Endothelial cell (in vitro differentiated cells): ENCODE data around the gene AP1B1. TPM values are rescaled to one million over a fixed set of nuclear protein-coding genes. Genes with fewer than 3 reads are reported as not detected.

Experiments
- DNase-seq: peaks from one replicate; pipeline ENCODE4 v3.0.0; 2021; ENCODE audit warnings: low spot score
- H3K27ac Mint-ChIP-seq: one replicate; pipeline ENCODE4 v1.8.0; 2021; ENCODE audit warnings: mixed read lengths, inconsistent platforms; ENCODE audit not compliant: unreplicated experiment
- H3K27me3 Mint-ChIP-seq: one replicate; pipeline ENCODE4 v1.8.0; 2021; ENCODE audit warnings: mild to moderate bottlenecking, moderate library complexity, mixed read lengths, inconsistent platforms; ENCODE audit not compliant: unreplicated experiment
- H3K36me3 Mint-ChIP-seq: one replicate; pipeline ENCODE4 v1.8.0; 2021; ENCODE audit warnings: mild to moderate bottlenecking, low read depth, mixed read lengths, inconsistent platforms; ENCODE audit not compliant: unreplicated experiment
- H3K4me1 Mint-ChIP-seq: one replicate; pipeline ENCODE4 v1.8.0; 2021; ENCODE audit warnings: mild to moderate bottlenecking, mixed read lengths, inconsistent platforms; ENCODE audit not compliant: unreplicated experiment
- H3K4me3 Mint-ChIP-seq: one replicate; pipeline ENCODE4 v1.8.0; 2021; ENCODE audit warnings: mild to moderate bottlenecking, mixed read lengths, inconsistent platforms; ENCODE audit not compliant: unreplicated experiment
- H3K9me3 Mint-ChIP-seq: one replicate; pipeline ENCODE4 v1.8.0; 2021; ENCODE audit warnings: mixed read lengths, inconsistent platforms; ENCODE audit not compliant: unreplicated experiment
- total RNA-seq: library from RNA; stranded (reverse); fragmentation: NEBNext Ultra II Directional; extraction: Animal tissue kit (Norgen Biotek cat#: 25700); gene quantifications from one replicate; pipeline ENCODE4 v1.2.1, GENCODE V29; 2021; ENCODE audit not compliant: unreplicated experiment
- TF ChIP-seq, protein P1 (sequence below): fragments of 200-600 bp; sonication (generic); IDR thresholded peaks from one replicate; pipeline ENCODE4 v1.5.0; 2021; ENCODE audit warnings: antibody characterized with exemption; ENCODE audit not compliant: unreplicated experiment

The AP1B1 gene
- total RNA-seq, 1 donor from 2014 or later = 316 TPM

DNA sequence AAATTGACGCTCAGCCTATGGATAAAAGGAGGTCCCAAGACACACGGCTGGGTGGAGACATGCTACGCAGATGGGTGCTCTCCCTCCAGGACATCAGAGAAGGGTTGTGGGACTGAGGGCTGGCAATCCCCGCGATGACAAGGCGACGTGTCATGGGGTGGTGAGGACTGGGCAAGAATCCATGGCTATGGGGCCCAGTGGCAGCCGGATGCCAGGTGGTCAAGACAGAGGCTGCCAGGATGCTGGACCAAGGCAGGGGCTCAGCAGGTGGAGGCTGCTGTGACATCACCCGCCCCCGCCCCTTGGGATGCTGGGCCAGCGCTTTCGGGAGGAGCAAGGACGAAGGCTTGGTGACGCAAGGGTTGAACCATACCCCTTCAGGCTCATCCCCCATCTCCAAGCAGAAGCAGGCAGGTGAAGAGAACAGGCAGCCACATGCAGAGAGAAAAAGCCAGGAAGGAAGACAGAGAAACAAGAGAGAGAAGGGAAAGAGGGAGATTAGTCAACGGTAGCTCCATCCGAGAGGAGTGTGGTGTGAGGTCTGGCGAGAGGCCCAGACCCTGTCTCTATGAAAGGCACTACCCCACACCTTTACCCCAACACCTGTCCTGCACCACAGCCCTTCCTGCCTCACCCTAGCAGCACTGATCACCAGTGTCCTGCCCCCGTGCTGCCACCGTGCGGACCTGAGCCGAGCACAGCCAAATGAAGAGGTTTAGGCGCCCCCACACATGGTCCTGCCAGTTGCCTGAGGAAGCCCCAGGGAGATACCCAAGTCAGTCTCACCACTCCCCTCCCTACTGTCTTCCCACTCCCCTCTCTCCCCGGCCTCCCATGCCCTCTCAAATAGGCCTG, 48.8 kb downstream of the AP1B1 start:
- peaks cover 10% of the 10 kb centered on the region for H3K27me3 Mint-ChIP-seq
- H3K36me3 Mint-ChIP-seq = peaks cover 53% of the 10 kb centered on the region
- no peak overlapping the region for H3K27ac Mint-ChIP-seq
- no peak for DNase-seq
- TF ChIP-seq, protein P1, sequence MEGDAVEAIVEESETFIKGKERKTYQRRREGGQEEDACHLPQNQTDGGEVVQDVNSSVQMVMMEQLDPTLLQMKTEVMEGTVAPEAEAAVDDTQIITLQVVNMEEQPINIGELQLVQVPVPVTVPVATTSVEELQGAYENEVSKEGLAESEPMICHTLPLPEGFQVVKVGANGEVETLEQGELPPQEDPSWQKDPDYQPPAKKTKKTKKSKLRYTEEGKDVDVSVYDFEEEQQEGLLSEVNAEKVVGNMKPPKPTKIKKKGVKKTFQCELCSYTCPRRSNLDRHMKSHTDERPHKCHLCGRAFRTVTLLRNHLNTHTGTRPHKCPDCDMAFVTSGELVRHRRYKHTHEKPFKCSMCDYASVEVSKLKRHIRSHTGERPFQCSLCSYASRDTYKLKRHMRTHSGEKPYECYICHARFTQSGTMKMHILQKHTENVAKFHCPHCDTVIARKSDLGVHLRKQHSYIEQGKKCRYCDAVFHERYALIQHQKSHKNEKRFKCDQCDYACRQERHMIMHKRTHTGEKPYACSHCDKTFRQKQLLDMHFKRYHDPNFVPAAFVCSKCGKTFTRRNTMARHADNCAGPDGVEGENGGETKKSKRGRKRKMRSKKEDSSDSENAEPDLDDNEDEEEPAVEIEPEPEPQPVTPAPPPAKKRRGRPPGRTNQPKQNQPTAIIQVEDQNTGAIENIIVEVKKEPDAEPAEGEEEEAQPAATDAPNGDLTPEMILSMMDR = no peak
- H3K4me1 Mint-ChIP-seq = peaks cover 4% of the 10 kb centered on the region
- peak overlapping the region; percentile 32 for H3K4me3 Mint-ChIP-seq
- H3K9me3 Mint-ChIP-seq = no peaks in the 10 kb centered on the region

DNA sequence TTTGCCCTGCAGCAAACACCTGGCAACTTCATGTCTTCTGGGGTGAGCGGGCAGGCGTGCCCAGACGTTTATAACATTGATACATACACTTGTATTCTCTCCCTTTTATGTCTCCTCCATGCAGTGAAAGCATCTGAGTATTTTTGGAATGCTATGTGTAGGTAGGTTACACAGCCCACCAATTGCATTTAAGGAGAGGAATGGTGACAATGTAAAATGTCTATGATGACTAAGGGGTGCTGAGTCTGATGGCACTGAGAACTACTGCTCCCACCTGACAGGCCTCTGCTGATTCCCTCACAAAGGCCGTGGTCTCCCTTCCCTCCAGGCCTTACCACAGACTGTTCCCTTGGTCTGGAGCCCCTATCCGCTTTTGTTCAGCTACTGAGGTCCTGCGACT, 50.0 kb downstream of the AP1B1 start:
- Mint-ChIP-seq H3K9me3 (no peaks in the 10 kb centered on the region), H3K27me3 (peaks cover 12% of the 10 kb centered on the region), H3K4me1 (peaks cover 4% of the 10 kb centered on the region), H3K36me3 (peaks cover 54% of the 10 kb centered on the region), H3K27ac (no peak overlapping the region), H3K4me3 (no peak overlapping the region)
- DNase-seq = no peak
- TF ChIP-seq, protein P1 = no peak

GRCh38 chr22:29337631-29338284, 50.6 kb downstream of the AP1B1 start:
- Mint-ChIP-seq H3K4me3 (no peak overlapping the region), H3K9me3 (no peaks in the 10 kb centered on the region), H3K27me3 (peaks cover 13% of the 10 kb centered on the region), H3K27ac (no peak overlapping the region), H3K36me3 (peaks cover 53% of the 10 kb centered on the region), H3K4me1 (peaks cover 2% of the 10 kb centered on the region)
- DNase-seq = no peak
- TF ChIP-seq, protein P1 = no peak

DNA sequence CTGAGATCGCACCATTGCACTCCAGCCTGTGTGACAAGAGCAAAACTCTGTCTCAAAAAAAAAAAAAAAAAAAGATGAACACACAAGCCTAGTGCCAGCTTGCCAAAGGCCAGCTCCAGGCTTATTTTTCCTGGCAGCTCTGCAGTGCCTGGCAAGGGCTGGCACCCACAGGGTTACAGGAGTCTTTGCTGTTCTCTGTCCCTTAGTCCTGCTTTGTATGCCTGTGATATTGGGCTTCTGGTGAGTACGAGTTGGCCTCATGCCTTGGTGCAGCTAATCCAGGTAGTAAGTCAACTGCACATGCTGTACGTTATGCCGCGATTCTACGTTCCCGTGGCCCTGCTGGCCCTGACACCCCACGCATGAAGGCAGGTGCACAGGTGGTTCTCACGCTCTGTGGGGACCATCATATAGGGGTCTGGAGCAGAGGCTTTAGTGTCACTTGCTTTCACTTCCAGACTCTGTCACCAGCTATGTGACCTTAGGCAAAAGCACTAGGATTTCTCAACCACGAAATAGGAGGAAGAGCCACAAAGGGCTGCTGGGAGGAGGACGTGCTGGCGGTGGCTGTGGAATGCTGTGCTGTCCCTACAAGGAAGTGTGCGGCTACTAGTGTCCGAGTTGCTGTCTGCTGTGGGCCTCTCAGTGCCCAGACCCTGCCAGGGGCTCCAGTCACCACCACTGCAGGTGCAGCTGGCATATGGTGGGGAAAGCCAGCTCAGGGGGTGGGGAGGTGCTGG, 51.4 kb downstream of the AP1B1 start:
- TF ChIP-seq, protein P1 = no peak
- DNase-seq = no peak
- H3K4me3 Mint-ChIP-seq = no peak overlapping the region
- peaks cover 45% of the 10 kb centered on the region for H3K36me3 Mint-ChIP-seq
- peaks cover 6% of the 10 kb centered on the region for H3K4me1 Mint-ChIP-seq
- H3K9me3 Mint-ChIP-seq = no peaks in the 10 kb centered on the region
- H3K27ac Mint-ChIP-seq = no peak overlapping the region
- peaks cover 13% of the 10 kb centered on the region for H3K27me3 Mint-ChIP-seq
